Esophagus squamous epithelium (tissue), 4 donors: ENCODE measurements around the gene DCST2.

Experiments
- CTCF ChIP-seq, 6 experiments: fragments of 450-650 bp in 4 of 6; fragments of 200-600 bp in 2 of 6; sonication (generic) in 2 of 6; IDR thresholded peaks; one replicate each; pipeline ENCODE4 v1.5.1; 2016 to 2019; ENCODE audit warnings: antibody characterized with exemption in 6 of 6, mild to moderate bottlenecking in 4 of 6, moderate library complexity in 4 of 6
- POLR2A ChIP-seq, 4 donors: fragments of 450-650 bp; IDR thresholded peaks; one replicate each; pipeline ENCODE4 v1.6.1; 2017; ENCODE audit warnings: antibody characterized with exemption in 4 of 4, mild to moderate bottlenecking in 4 of 4, moderate library complexity in 3 of 4

- TF ChIP-seq CTCF (IDR thresholded peaks at IDR 0.05): no peak
- no peak for TF ChIP-seq POLR2A (IDR thresholded peaks at IDR 0.05)
Observed at GRCh38 chr1:155035936-155036335, 2.4 kb upstream of the DCST2 start.
